Progenitor cell of endocrine pancreas (in vitro differentiated cells): ENCODE measurements around the gene RAB35. TPM values are rescaled to one million over a fixed set of nuclear protein-coding genes. Genes with fewer than 3 reads are reported as not detected.

Experiments used
- DNase-seq: peaks from one replicate; pipeline ENCODE4 v3.0.0; 2021; ENCODE audit warnings: low spot score; ENCODE audit not compliant: unreplicated experiment
- H3K27ac Mint-ChIP-seq: 2 replicates; pipeline ENCODE4 v1.8.0; 2021; ENCODE audit warnings: mild to moderate bottlenecking, moderate library complexity, mixed read lengths
- H3K27me3 Mint-ChIP-seq: 2 replicates; pipeline ENCODE4 v1.8.0; 2021; ENCODE audit warnings: mixed read lengths
- H3K36me3 Mint-ChIP-seq: 2 replicates; pipeline ENCODE4 v1.8.0; 2022; ENCODE audit warnings: mixed read lengths; ENCODE audit not compliant: insufficient read depth
- H3K4me1 Mint-ChIP-seq: 2 replicates; pipeline ENCODE4 v1.8.0; 2021; ENCODE audit warnings: low read depth, mixed read lengths
- H3K4me3 Mint-ChIP-seq: 2 replicates; pipeline ENCODE4 v1.8.0; 2021; ENCODE audit warnings: low read depth, mild to moderate bottlenecking, moderate library complexity, mixed read lengths
- H3K9me3 Mint-ChIP-seq: 2 replicates; pipeline ENCODE4 v1.8.0; 2021; ENCODE audit warnings: low read depth, mixed read lengths
- total RNA-seq: library from RNA; stranded (reverse); gene quantifications from 2 replicates; pipeline ENCODE4 v1.2.1, GENCODE V29; 2021
- TF ChIP-seq, protein P1 (sequence below): fragments of 200-600 bp; sonication (generic); IDR thresholded peaks from one replicate; pipeline ENCODE4 v1.5.0; 2021; ENCODE audit warnings: antibody characterized with exemption, mild to moderate bottlenecking; ENCODE audit not compliant: unreplicated experiment

Gene RAB35
- total RNA-seq, 1 donor from 2014 or later: 36.7 TPM

DNA sequence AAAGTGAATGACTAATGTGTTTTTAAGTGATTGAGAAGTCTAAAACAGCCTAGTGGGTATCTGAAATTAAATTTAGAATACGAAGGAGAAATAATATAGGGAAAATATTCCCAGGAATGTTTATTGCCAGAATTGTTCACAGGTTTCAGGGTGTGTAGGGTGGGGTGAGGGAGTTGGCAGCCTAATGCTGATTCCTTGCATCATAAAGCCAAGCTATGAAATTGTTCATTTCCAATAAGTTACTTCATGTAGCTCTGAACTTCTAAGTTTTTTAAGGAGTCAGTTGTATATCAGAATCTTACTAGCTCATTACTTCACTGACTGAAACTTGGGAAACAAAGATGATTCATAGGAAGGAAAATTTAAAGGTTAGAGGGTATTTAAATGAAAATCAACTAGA is 56.4 kb downstream of the RAB35 start:
- H3K4me1 Mint-ChIP-seq: peaks cover 15% of the 10 kb centered on the region
- H3K36me3 Mint-ChIP-seq: no peaks in the 10 kb centered on the region
- DNase-seq: no peak
- peaks cover 10% of the 10 kb centered on the region for H3K27me3 Mint-ChIP-seq
- TF ChIP-seq, protein P1, sequence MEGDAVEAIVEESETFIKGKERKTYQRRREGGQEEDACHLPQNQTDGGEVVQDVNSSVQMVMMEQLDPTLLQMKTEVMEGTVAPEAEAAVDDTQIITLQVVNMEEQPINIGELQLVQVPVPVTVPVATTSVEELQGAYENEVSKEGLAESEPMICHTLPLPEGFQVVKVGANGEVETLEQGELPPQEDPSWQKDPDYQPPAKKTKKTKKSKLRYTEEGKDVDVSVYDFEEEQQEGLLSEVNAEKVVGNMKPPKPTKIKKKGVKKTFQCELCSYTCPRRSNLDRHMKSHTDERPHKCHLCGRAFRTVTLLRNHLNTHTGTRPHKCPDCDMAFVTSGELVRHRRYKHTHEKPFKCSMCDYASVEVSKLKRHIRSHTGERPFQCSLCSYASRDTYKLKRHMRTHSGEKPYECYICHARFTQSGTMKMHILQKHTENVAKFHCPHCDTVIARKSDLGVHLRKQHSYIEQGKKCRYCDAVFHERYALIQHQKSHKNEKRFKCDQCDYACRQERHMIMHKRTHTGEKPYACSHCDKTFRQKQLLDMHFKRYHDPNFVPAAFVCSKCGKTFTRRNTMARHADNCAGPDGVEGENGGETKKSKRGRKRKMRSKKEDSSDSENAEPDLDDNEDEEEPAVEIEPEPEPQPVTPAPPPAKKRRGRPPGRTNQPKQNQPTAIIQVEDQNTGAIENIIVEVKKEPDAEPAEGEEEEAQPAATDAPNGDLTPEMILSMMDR: no peak
- no peak overlapping the region for H3K27ac Mint-ChIP-seq
- H3K4me3 Mint-ChIP-seq: no peak overlapping the region
- no peaks in the 10 kb centered on the region for H3K9me3 Mint-ChIP-seq

DNA sequence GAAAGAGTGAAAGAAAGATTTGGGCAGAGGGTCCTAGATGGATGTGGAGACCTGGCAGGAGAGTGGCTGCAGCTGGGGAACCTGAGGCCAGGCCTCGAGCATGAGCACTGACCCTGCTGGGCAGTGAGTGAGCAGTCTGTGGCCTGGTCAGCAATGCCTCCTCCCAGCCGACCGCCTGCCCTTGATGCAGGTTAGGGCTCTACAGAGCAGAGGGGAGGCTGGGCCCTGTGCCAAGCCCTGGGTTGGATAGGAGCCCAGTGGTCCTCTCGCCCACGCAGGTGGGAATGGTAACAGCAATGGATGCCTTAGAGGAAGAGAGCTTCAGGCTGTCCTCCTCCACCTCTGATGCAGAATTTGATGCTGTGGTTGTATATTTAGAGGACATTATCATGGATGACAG is 59.8 kb downstream of the RAB35 start:
- TF ChIP-seq, protein P1: no peak
- Mint-ChIP-seq H3K9me3 (peaks cover 3% of the 10 kb centered on the region), H3K27me3 (no peaks in the 10 kb centered on the region), H3K36me3 (peaks cover 2% of the 10 kb centered on the region), H3K4me1 (peaks cover 5% of the 10 kb centered on the region), H3K4me3 (no peak overlapping the region), H3K27ac (no peak overlapping the region)
- DNase-seq: no peak

DNA sequence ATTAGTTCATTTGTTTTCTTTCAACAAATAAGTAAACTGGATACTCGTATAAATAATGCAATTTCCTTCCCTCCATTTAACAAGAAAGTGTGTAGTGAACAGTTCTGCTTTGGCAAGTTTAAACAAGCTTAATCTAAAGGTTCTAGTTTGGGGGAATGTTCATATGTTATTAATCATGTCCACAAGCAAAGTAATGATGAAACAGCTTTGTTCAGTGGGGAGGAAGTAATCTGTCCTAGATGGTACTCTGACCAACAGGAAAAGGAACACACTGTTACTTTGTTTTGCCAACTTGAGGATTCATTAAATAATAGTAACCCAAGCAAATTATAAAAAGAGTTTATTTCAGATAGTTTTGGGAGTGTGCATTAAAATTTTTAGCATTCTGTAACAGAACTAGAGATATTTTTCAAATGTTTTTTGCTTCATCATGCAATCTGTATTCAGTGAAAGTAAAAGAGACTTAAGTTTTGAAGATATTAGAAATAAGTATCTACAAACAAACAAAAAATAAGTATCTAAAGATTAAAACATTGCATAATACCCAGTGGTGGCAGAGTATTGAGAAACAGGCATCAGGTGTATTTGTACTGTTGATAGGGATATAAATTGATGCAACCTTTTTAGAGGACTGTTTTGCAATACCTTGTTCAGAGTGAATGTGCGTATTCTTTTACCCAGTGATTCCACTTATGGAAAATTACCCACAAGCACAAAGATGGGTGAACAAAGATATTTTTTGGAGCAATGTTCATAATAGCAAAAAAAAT is 61.1 kb downstream of the RAB35 start:
- DNase-seq: no peak
- no peak overlapping the region for H3K4me3 Mint-ChIP-seq
- peaks cover 2% of the 10 kb centered on the region for H3K36me3 Mint-ChIP-seq
- H3K27ac Mint-ChIP-seq: no peak overlapping the region
- TF ChIP-seq, protein P1: no peak
- no peaks in the 10 kb centered on the region for H3K27me3 Mint-ChIP-seq
- H3K4me1 Mint-ChIP-seq: peaks cover 5% of the 10 kb centered on the region
- H3K9me3 Mint-ChIP-seq: peaks cover 5% of the 10 kb centered on the region

DNA sequence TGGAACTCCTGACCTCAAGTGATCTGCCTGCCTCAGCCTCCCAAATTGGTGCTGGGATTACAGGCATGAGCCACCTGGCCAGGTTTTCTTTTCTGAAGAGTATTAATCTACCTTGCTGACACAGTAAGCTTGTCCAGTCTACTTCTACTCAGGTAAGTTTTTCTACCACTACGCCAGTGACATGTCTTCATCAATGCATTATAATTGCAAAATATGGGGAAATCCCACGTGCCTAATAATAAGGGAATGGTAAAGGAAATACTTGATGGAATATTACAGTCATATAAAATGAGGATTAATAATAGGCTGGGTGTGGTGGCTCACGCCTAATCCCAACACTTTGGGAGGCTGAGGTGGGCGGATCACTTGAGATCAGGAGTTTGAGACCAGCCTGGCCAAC is 62.3 kb downstream of the RAB35 start:
- TF ChIP-seq, protein P1: no peak
- Mint-ChIP-seq H3K36me3 (peaks cover 2% of the 10 kb centered on the region), H3K4me1 (peaks cover 1% of the 10 kb centered on the region), H3K27ac (no peak overlapping the region), H3K9me3 (peaks cover 5% of the 10 kb centered on the region), H3K27me3 (no peaks in the 10 kb centered on the region), H3K4me3 (no peak overlapping the region)
- no peak for DNase-seq

DNA sequence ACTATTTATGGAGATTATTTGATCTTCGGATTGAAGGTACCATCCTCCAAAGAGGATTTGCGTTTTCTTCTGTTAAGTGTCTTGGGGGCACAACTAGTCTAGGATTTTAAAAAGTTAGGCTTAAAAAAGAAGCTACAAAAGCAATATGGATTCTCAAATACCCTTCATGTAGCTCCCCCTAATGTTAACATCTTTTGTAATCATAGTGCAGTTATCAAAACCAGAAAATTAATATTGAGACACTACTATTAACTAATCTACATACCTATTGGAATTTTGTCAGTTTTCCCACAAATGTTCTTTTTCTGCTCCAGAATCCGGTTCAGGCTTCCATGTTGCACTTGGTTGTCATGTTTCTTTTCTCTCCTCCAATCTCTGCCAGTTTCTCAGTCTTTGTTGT is 65.0 kb downstream of the RAB35 start:
- Mint-ChIP-seq H3K27ac (no peak overlapping the region), H3K9me3 (peaks cover 5% of the 10 kb centered on the region), H3K36me3 (peaks cover 2% of the 10 kb centered on the region), H3K4me1 (peaks cover 1% of the 10 kb centered on the region), H3K27me3 (peaks cover 3% of the 10 kb centered on the region), H3K4me3 (no peak overlapping the region)
- no peak for DNase-seq
- TF ChIP-seq, protein P1: no peak
